GM12865 (cell line): ENCODE data around the gene UCHL1.
A peak's percentile ranks its signal among the peaks of the same experiment; 100 is the strongest.

Experiments
- DNase-seq: peaks from one replicate; pipeline ENCODE4 v3.0.0; 2010; ENCODE audit warnings: low read depth
- H3K4me3 ChIP-seq: 2 replicates; pipeline ENCODE4 v1.5.1; 2011; ENCODE audit warnings: mild to moderate bottlenecking, low read depth, low read length, control low read depth
- TF ChIP-seq, protein P1 (sequence below): IDR thresholded peaks from 2 replicates; pipeline ENCODE4 v1.5.1; 2011; ENCODE audit warnings: low read length, control low read depth, low read depth, inconsistent platforms; ENCODE audit not compliant: insufficient read depth; ENCODE audit errors: missing control alignments

The UCHL1 gene

GRCh38 chr4:41257906-41258305 is 1.2 kb downstream of the UCHL1 start:
- DNase-seq, result no peak
- TF ChIP-seq, protein P1, sequence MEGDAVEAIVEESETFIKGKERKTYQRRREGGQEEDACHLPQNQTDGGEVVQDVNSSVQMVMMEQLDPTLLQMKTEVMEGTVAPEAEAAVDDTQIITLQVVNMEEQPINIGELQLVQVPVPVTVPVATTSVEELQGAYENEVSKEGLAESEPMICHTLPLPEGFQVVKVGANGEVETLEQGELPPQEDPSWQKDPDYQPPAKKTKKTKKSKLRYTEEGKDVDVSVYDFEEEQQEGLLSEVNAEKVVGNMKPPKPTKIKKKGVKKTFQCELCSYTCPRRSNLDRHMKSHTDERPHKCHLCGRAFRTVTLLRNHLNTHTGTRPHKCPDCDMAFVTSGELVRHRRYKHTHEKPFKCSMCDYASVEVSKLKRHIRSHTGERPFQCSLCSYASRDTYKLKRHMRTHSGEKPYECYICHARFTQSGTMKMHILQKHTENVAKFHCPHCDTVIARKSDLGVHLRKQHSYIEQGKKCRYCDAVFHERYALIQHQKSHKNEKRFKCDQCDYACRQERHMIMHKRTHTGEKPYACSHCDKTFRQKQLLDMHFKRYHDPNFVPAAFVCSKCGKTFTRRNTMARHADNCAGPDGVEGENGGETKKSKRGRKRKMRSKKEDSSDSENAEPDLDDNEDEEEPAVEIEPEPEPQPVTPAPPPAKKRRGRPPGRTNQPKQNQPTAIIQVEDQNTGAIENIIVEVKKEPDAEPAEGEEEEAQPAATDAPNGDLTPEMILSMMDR, result no peak
- H3K4me3 ChIP-seq, result peak overlapping the region; percentile 62

DNA sequence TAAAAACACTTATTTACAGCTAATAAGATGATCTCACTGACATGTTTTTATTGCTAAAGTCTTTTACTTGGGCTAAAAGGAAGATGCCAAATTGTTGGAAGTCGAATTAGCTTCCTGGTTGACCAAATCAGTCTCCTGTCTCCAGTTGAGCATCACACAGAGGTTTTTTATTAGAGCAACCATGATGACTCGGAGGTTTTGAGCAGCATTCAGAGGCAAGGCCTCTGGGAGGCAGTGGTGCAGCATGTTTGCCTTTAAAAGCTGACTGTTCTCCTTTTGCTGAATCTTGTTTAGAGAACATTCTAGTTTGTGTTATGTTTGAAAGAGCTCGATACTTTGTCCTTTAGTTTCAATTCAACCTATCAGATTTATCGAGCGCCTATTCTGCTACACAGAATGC is 2.1 kb downstream of the UCHL1 start:
- TF ChIP-seq, protein P1, result peak; percentile 10
- H3K4me3 ChIP-seq, result no peak overlapping the region
- peak; percentile 35 for DNase-seq

DNA sequence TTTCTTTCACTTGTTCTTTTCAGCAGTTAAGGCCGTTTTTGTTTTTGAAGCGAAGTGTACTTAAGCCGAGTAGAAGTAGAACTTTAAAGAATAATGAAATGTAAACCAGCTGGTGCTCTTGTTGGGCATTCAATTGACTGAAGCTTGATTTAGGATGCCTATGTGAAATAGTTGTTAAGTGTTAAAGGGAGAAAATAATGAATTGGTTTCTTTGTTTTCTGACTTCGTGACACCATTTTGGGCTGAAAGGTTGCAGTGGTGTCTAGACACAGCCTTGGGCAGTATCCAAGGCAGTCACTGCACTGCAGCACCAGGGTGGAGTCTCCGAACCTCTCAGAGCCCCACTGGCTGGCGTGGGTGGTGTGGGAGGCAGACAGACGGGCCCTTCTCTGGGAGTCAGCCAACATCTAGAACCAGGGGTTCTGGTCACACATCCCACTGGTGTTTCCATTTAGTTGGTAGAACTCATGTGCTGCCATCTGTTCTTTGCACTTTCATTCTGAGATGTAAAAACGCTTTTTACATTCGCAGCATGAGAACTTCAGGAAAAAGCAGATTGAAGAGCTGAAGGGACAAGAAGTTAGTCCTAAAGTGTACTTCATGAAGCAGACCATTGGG is 3.5 kb downstream of the UCHL1 start:
- TF ChIP-seq, protein P1, result no peak
- H3K4me3 ChIP-seq, result no peak overlapping the region
- no peak for DNase-seq

GRCh38 chr4:41262198-41262597 is 5.5 kb downstream of the UCHL1 start:
- TF ChIP-seq, protein P1, result no peak
- no peak for DNase-seq
- H3K4me3 ChIP-seq, result no peak overlapping the region

GRCh38 chr4:41264212-41264611 is 7.5 kb downstream of the UCHL1 start:
- no peak for DNase-seq
- TF ChIP-seq, protein P1, result no peak
- H3K4me3 ChIP-seq, result no peak overlapping the region

GRCh38 chr4:41267997-41268396 is 11.3 kb downstream of the UCHL1 start:
- peak; percentile 29 for DNase-seq
- H3K4me3 ChIP-seq, result no peak overlapping the region
- TF ChIP-seq, protein P1, result no peak
